Upper lobe of left lung (tissue), 4 donors: Measurements from ENCODE around the gene LMO7.

Experiments used
- CTCF ChIP-seq, 6 experiments: fragments of 450-650 bp in 4 of 6; fragments of 200-600 bp in 2 of 6; sonication (generic) in 2 of 6; IDR thresholded peaks; one replicate each; pipeline ENCODE4 v1.5.1; 2016 to 2019; ENCODE audit warnings: antibody characterized with exemption in 6 of 6
- POLR2A ChIP-seq, 4 donors: fragments of 450-650 bp; IDR thresholded peaks; one replicate each; pipeline ENCODE4 v1.5.1; 2016 to 2017; ENCODE audit warnings: antibody characterized with exemption in 4 of 4, mild to moderate bottlenecking in 2 of 4
- POLR2AphosphoS5 ChIP-seq, 2 donors: sonication (generic); formaldehyde crosslinking; IDR thresholded peaks; one replicate each; pipeline ENCODE4 v1.5.1; 2017; ENCODE audit warnings: antibody characterized with exemption in 2 of 2

GRCh38 chr13:75869981-75870380 is 233.9 kb downstream of the LMO7 start:
- TF ChIP-seq CTCF (IDR thresholded peaks at IDR 0.05) (no peak), POLR2A (IDR thresholded peaks at IDR 0.05) (no peak), POLR2AphosphoS5 (IDR thresholded peaks at IDR 0.05) (no peak)
